ENCODE measurements around the gene SLAIN2. TPM values are rescaled to one million over a fixed set of nuclear protein-coding genes. Genes with fewer than 3 reads are reported as not detected.

Gene SLAIN2
- total RNA-seq, 4 donors from 2014 or later: 68.4 to 238 (median 115) TPM

- Histone ChIP-seq H3K27me3 (no peaks in the 10 kb centered on the region), H3K4me1 (peaks cover under 1 to 79% (median 3%) of the 10 kb centered on the region in 3 donors), H3K4me3 (no peak overlapping the region), H3K9me3 (no peaks in the 10 kb centered on the region), H3K36me3 (no peaks in the 10 kb centered on the region), H3K27ac (no peak overlapping the region)
- no peak for ATAC-seq
- WGBS, 2 donors (ENCODE audit: low coverage in 1 of 2): 80 to 94% methylated on average over 1 of the region's 1 CpG
- TF ChIP-seq POLR2A (IDR thresholded peaks at IDR 0.05) (no peak), EP300 (IDR thresholded peaks at IDR 0.05) (no peak), CTCF (IDR thresholded peaks at IDR 0.05) (no peak), POLR2AphosphoS5 (IDR thresholded peaks at IDR 0.05) (no peak)
Measured at GRCh38 chr4:48350871-48351270, 9.5 kb downstream of the SLAIN2 start.

GRCh38 chr4:48352793-48353192, 11.5 kb downstream of the SLAIN2 start:
- no peak for TF ChIP-seq POLR2AphosphoS5 (IDR thresholded peaks at IDR 0.05)
- TF ChIP-seq EP300 (IDR thresholded peaks at IDR 0.05): no peak
- TF ChIP-seq POLR2A (IDR thresholded peaks at IDR 0.05): no peak
- no peak for TF ChIP-seq CTCF (IDR thresholded peaks at IDR 0.05)
- Histone ChIP-seq H3K4me3 (no peak overlapping the region), H3K4me1 (peaks cover 5 to 71% (median 7%) of the 10 kb centered on the region in 3 donors), H3K27ac (no peak overlapping the region), H3K36me3 (no peaks in the 10 kb centered on the region), H3K27me3 (no peaks in the 10 kb centered on the region), H3K9me3 (no peaks in the 10 kb centered on the region)
- WGBS, 2 donors (ENCODE audit: low coverage in 1 of 2): 82 to 93% methylated on average over 2 to 4 of the region's 4 CpGs
- no peak for ATAC-seq

GRCh38 chr4:48356355-48356754, 15.0 kb downstream of the SLAIN2 start:
- TF ChIP-seq CTCF (IDR thresholded peaks at IDR 0.05) (no peak), POLR2A (IDR thresholded peaks at IDR 0.05) (no peak), EP300 (IDR thresholded peaks at IDR 0.05) (no peak), POLR2AphosphoS5 (IDR thresholded peaks at IDR 0.05) (no peak)
- H3K4me1 ChIP-seq: peaks cover 2 to 50% (median 12%) of the 10 kb centered on the region in 3 donors
- peaks cover 0 to 6% of the 10 kb centered on the region in 2 donors for H3K36me3 ChIP-seq
- 47 to 60% methylated on average over 1 of the region's 1 CpG for WGBS, 2 donors (ENCODE audit: low coverage in 1 of 2)
- no peaks in the 10 kb centered on the region for H3K9me3 ChIP-seq
- H3K4me3 ChIP-seq: no peak overlapping the region
- no peak for ATAC-seq
- no peaks in the 10 kb centered on the region for H3K27me3 ChIP-seq
- H3K27ac ChIP-seq: no peak overlapping the region

GRCh38 chr4:48360285-48361011, 19.1 kb downstream of the SLAIN2 start:
- no peak for TF ChIP-seq CTCF (IDR thresholded peaks at IDR 0.05)
- no peak for TF ChIP-seq POLR2AphosphoS5 (IDR thresholded peaks at IDR 0.05)
- TF ChIP-seq POLR2A (IDR thresholded peaks at IDR 0.05): no peak
- TF ChIP-seq EP300 (IDR thresholded peaks at IDR 0.05): no peak
- Histone ChIP-seq H3K4me3 (no peak overlapping the region), H3K9me3 (no peaks in the 10 kb centered on the region), H3K4me1 (peaks cover 2 to 42% (median 13%) of the 10 kb centered on the region in 3 donors), H3K27ac (no peak overlapping the region), H3K27me3 (no peaks in the 10 kb centered on the region), H3K36me3 (peaks cover 0 to 6% of the 10 kb centered on the region in 2 donors)
- WGBS, 2 donors (ENCODE audit: low coverage in 1 of 2): 49 to 68% methylated on average over 4 of the region's 4 CpGs
- ATAC-seq: no peak

- Histone ChIP-seq H3K4me1 (peaks cover 2 to 42% (median 11%) of the 10 kb centered on the region in 3 donors), H3K36me3 (peaks cover 0 to 6% of the 10 kb centered on the region in 2 donors), H3K27ac (no peak overlapping the region), H3K27me3 (no peaks in the 10 kb centered on the region), H3K4me3 (no peak overlapping the region), H3K9me3 (no peaks in the 10 kb centered on the region)
- no peak for ATAC-seq
- 45 to 70% methylated on average over 1 of the region's 1 CpG for WGBS, 2 donors (ENCODE audit: low coverage in 1 of 2)
- TF ChIP-seq CTCF (IDR thresholded peaks at IDR 0.05): no peak
- no peak for TF ChIP-seq POLR2AphosphoS5 (IDR thresholded peaks at IDR 0.05)
- no peak for TF ChIP-seq EP300 (IDR thresholded peaks at IDR 0.05)
- TF ChIP-seq POLR2A (IDR thresholded peaks at IDR 0.05): no peak
Measured at GRCh38 chr4:48361012-48361400, 19.7 kb downstream of the SLAIN2 start.
